DND-41 (cell line): ENCODE data around the gene SERBP1.

ENCODE experiments used
- EZH2 ChIP-seq: IDR thresholded peaks from 3 replicates; pipeline ENCODE4 v1.6.1; 2012; ENCODE audit warnings: borderline replicate concordance, low read depth, mild to moderate bottlenecking, moderate library complexity, low read length, inconsistent platforms; ENCODE audit not compliant: severe bottlenecking
- TF ChIP-seq, protein P1 (sequence below): IDR thresholded peaks from 2 replicates; pipeline ENCODE4 v1.5.1; 2012; ENCODE audit warnings: borderline replicate concordance, low read length, moderate library complexity, mild to moderate bottlenecking; ENCODE audit not compliant: poor library complexity, severe bottlenecking; ENCODE audit errors: extremely low read depth

DNA sequence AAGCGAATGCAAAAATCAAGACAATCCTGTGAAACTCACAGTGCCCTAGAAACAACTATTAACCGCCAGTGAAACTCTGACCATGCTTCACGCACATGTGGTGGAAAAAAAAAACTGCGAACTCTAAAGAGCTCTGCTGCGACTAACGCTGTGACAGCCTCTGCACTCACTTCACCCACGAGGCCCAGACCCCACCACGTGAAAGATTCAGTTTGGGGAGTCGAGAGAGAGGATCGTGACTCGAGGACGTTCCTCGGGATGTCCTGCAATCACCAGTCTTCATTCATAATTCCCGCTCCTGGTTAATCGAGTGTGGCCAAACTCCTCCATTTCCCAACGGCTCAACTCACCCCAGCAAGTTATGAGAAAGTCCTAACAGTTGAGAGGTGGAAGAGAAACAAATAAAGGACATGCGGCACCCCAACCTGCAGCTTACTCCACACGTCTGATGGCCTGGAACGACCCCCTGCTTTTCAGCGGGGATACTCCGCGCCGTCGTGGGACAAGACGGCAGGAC lies 1.1 kb downstream of the SERBP1 start:
- TF ChIP-seq, protein P1, sequence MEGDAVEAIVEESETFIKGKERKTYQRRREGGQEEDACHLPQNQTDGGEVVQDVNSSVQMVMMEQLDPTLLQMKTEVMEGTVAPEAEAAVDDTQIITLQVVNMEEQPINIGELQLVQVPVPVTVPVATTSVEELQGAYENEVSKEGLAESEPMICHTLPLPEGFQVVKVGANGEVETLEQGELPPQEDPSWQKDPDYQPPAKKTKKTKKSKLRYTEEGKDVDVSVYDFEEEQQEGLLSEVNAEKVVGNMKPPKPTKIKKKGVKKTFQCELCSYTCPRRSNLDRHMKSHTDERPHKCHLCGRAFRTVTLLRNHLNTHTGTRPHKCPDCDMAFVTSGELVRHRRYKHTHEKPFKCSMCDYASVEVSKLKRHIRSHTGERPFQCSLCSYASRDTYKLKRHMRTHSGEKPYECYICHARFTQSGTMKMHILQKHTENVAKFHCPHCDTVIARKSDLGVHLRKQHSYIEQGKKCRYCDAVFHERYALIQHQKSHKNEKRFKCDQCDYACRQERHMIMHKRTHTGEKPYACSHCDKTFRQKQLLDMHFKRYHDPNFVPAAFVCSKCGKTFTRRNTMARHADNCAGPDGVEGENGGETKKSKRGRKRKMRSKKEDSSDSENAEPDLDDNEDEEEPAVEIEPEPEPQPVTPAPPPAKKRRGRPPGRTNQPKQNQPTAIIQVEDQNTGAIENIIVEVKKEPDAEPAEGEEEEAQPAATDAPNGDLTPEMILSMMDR = no peak
- TF ChIP-seq EZH2 = no peak
